Uterus (tissue), 2 donors: ENCODE results near the gene CHGA.

Experiments used
- POLR2A ChIP-seq, 2 donors: fragments of 450-650 bp; IDR thresholded peaks; one replicate each; pipeline ENCODE4 v1.6.1; 2016; ENCODE audit warnings: antibody characterized with exemption in 2 of 2, mild to moderate bottlenecking in 1 of 2, moderate library complexity in 1 of 2
- TF ChIP-seq, protein P1 (sequence below), 4 experiments: fragments of 200-600 bp in 2 of 4; fragments of 450-650 bp in 2 of 4; sonication (generic) in 2 of 4; IDR thresholded peaks; one replicate each; pipeline ENCODE4 v1.5.1; 2016 to 2019; ENCODE audit warnings: antibody characterized with exemption in 4 of 4, mild to moderate bottlenecking in 2 of 4, moderate library complexity in 1 of 4

DNA sequence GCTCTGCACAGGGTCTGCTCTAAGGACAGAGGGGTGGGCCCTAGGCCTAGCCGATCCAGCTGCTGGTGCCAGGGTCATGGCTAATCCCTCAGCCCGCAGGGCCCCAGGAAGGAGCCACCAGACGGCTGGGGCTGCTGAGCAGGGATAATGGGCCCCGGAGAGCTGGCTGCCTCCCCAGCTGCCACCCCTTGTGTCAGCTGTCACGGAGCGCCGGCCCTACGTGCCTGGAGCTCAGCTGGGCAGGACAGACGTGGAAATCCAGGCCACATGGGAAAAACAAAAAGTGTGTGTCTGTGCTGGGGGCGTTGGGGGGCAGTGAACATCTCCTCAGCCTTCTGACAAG, 36.2 kb downstream of the CHGA start:
- TF ChIP-seq, protein P1, sequence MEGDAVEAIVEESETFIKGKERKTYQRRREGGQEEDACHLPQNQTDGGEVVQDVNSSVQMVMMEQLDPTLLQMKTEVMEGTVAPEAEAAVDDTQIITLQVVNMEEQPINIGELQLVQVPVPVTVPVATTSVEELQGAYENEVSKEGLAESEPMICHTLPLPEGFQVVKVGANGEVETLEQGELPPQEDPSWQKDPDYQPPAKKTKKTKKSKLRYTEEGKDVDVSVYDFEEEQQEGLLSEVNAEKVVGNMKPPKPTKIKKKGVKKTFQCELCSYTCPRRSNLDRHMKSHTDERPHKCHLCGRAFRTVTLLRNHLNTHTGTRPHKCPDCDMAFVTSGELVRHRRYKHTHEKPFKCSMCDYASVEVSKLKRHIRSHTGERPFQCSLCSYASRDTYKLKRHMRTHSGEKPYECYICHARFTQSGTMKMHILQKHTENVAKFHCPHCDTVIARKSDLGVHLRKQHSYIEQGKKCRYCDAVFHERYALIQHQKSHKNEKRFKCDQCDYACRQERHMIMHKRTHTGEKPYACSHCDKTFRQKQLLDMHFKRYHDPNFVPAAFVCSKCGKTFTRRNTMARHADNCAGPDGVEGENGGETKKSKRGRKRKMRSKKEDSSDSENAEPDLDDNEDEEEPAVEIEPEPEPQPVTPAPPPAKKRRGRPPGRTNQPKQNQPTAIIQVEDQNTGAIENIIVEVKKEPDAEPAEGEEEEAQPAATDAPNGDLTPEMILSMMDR (IDR thresholded peaks at IDR 0.05): no peak
- no peak for TF ChIP-seq POLR2A (IDR thresholded peaks at IDR 0.05)
